Measurements from ENCODE around the gene XPC. TPM values are rescaled to one million over a fixed set of nuclear protein-coding genes. Genes with fewer than 3 reads are reported as not detected.

XPC gene
- total RNA-seq, 1 donor from 2014 or later, result 41.6 TPM

DNA sequence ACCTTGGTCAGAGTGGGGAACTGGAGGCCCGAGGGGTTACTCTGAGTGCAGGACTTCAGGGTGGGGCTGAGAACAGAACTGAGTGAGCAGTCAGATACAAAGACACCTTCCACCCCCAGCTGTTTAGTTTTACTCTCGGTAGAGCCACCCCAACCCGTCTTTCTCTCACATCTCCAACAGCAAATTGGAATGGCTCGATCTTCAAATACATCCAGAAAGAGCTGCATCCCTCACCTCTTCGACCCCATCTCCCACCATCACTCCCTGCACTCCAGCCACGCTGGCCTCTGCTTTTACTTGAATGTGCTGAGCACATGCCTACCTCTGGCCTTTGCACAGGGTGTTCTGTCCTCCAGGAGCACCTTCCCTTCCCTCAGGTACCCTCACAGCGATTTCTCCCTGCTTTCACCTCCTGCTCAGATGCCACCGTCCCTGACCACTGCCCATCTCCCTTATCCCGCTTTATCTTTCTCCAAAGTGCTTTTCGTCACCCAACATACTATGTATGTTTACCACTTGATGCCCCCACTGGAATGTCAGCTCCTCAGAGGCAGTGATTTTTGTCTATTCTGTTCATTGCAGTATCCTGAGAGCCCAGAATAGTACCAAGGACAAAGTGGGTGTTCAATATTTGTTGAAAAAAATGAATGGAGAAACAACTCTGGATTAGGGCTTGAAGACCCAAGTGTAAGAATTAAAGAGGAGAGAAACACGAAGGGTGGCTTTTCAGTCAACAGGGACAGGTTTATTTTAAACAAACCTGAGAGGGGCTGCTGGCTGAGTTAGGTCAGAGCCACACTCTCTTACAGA, 58.1 kb downstream of the XPC start:
- H3K9me3 Mint-ChIP-seq, result no peaks in the 10 kb centered on the region
- H3K27ac Mint-ChIP-seq (ENCODE audit: unreplicated experiment), result peak overlapping the region; percentile 7
- H3K27me3 Mint-ChIP-seq (ENCODE audit: low read depth), result no peaks in the 10 kb centered on the region
- no peak for DNase-seq (ENCODE audit: low read depth, low spot score)
- H3K4me1 Mint-ChIP-seq, result peaks cover 22% of the 10 kb centered on the region
- peak overlapping the region; percentile 10 for H3K4me3 Mint-ChIP-seq
- H3K36me3 Mint-ChIP-seq (ENCODE audit: low read depth), result peaks cover 3% of the 10 kb centered on the region
- no peak for TF ChIP-seq CTCF (conservative IDR thresholded peaks at IDR 0.05)

GRCh38 chr3:14119651-14120050, 58.8 kb downstream of the XPC start:
- H3K36me3 Mint-ChIP-seq (ENCODE audit: low read depth), result peaks cover 3% of the 10 kb centered on the region
- H3K9me3 Mint-ChIP-seq, result no peaks in the 10 kb centered on the region
- no peaks in the 10 kb centered on the region for H3K27me3 Mint-ChIP-seq (ENCODE audit: low read depth)
- no peak overlapping the region for H3K27ac Mint-ChIP-seq (ENCODE audit: unreplicated experiment)
- H3K4me1 Mint-ChIP-seq, result peaks cover 21% of the 10 kb centered on the region
- no peak for TF ChIP-seq CTCF (conservative IDR thresholded peaks at IDR 0.05)
- DNase-seq (ENCODE audit: low read depth, low spot score), result no peak
- peak overlapping the region; percentile 10 for H3K4me3 Mint-ChIP-seq

- no peaks in the 10 kb centered on the region for H3K9me3 Mint-ChIP-seq
- H3K4me1 Mint-ChIP-seq, result peaks cover 17% of the 10 kb centered on the region
- DNase-seq (ENCODE audit: low read depth, low spot score), result no peak
- H3K27me3 Mint-ChIP-seq (ENCODE audit: low read depth), result no peaks in the 10 kb centered on the region
- peaks cover 3% of the 10 kb centered on the region for H3K36me3 Mint-ChIP-seq (ENCODE audit: low read depth)
- no peak overlapping the region for H3K4me3 Mint-ChIP-seq
- H3K27ac Mint-ChIP-seq (ENCODE audit: unreplicated experiment), result no peak overlapping the region
- no peak for TF ChIP-seq CTCF (conservative IDR thresholded peaks at IDR 0.05)
These were observed 59.7 kb downstream of the XPC start for GRCh38 chr3:14118400-14119381.

- H3K9me3 Mint-ChIP-seq, result no peaks in the 10 kb centered on the region
- DNase-seq (ENCODE audit: low read depth, low spot score), result no peak
- peaks cover 7% of the 10 kb centered on the region for H3K4me1 Mint-ChIP-seq
- H3K27me3 Mint-ChIP-seq (ENCODE audit: low read depth), result no peaks in the 10 kb centered on the region
- H3K4me3 Mint-ChIP-seq, result no peak overlapping the region
- H3K36me3 Mint-ChIP-seq (ENCODE audit: low read depth), result peaks cover 7% of the 10 kb centered on the region
- no peak for TF ChIP-seq CTCF (conservative IDR thresholded peaks at IDR 0.05)
- no peak overlapping the region for H3K27ac Mint-ChIP-seq (ENCODE audit: unreplicated experiment)
These were observed 60.7 kb downstream of the XPC start for GRCh38 chr3:14117468-14118399.

Data from neural crest cell (in vitro differentiated cells).